Gastroesophageal sphincter (tissue), 4 donors: ENCODE results near the gene IQGAP2. TPM values are rescaled to one million over a fixed set of nuclear protein-coding genes. Genes with fewer than 3 reads are reported as not detected.
A peak's percentile ranks its signal among the peaks of the same experiment; 100 is the strongest.

Experiments
- ATAC-seq: fragments of 150-250 bp; one replicate; pipeline ENCODE4 v1.9.1; 2016; ENCODE audit warnings: mild to moderate bottlenecking, moderate library complexity
- H3K27ac ChIP-seq, 4 donors: fragments of 200-600 bp; sonication (generic) in 3 of 4; 1 replicate in 3 of 4; 2 replicates in 1 of 4; pipeline ENCODE4 v1.5.1; 2016 to 2019
- H3K27me3 ChIP-seq: fragments of 200-600 bp; sonication (generic); one replicate; pipeline ENCODE4 v1.5.1; 2019
- H3K36me3 ChIP-seq, 2 donors: fragments of 200-600 bp; sonication (generic); one replicate each; pipeline ENCODE4 v1.5.1; 2019; ENCODE audit warnings: control low read depth in 1 of 2
- H3K4me1 ChIP-seq, 3 donors: fragments of 200-600 bp; sonication (generic); 1 replicate in 2 of 3; 2 replicates in 1 of 3; pipeline ENCODE4 v1.5.1; 2016 to 2019; ENCODE audit warnings: control low read depth in 2 of 3
- H3K4me3 ChIP-seq, 2 donors: fragments of 200-600 bp; sonication (generic); one replicate each; pipeline ENCODE4 v1.5.1; 2019; ENCODE audit warnings: mild to moderate bottlenecking in 1 of 2, moderate library complexity in 1 of 2
- H3K9me3 ChIP-seq, 3 donors: fragments of 200-600 bp; sonication (generic); one replicate each; pipeline ENCODE4 v1.5.1; 2017 to 2019; ENCODE audit warnings: control low read depth in 2 of 3
- EP300 ChIP-seq: sonication (generic); formaldehyde crosslinking; IDR thresholded peaks from one replicate; pipeline ENCODE4 v1.6.1; 2017; ENCODE audit warnings: antibody characterized with exemption, mild to moderate bottlenecking
- POLR2A ChIP-seq, 2 donors: fragments of 450-650 bp; IDR thresholded peaks; one replicate each; pipeline ENCODE4 v1.6.1; 2017; ENCODE audit warnings: antibody characterized with exemption in 2 of 2, mild to moderate bottlenecking in 2 of 2, moderate library complexity in 1 of 2
- POLR2AphosphoS5 ChIP-seq: sonication (generic); formaldehyde crosslinking; IDR thresholded peaks from one replicate; pipeline ENCODE4 v1.6.1; 2017; ENCODE audit warnings: antibody characterized with exemption
- WGBS, 2 donors: methylation state at CpG; one replicate each; pipeline ENCODE4 v1.1.5; 2018; ENCODE audit warnings: low coverage in 1 of 2; 5-methylcytosine and 5-hydroxymethylcytosine counted together
- total RNA-seq, 4 donors: library from RNA; depleted of rRNA; stranded (reverse); fragments of >200 nt; gene quantifications; one replicate each; pipeline ENCODE4 v1.1.0, GENCODE V29; 2016
- TF ChIP-seq, protein P1 (sequence below), 4 experiments: fragments of 200-600 bp in 2 of 4; fragments of 450-650 bp in 2 of 4; sonication (generic) in 1 of 4; IDR thresholded peaks; one replicate each; pipeline ENCODE4 v1.5.1; 2017 to 2019; ENCODE audit warnings: antibody characterized with exemption in 4 of 4, mild to moderate bottlenecking in 2 of 4, moderate library complexity in 2 of 4

Gene IQGAP2
- total RNA-seq, 4 donors from 2014 or later: 15.7 to 34.4 (median 25.8) TPM

- Histone ChIP-seq H3K36me3 (no peaks in the 10 kb centered on the region), H3K4me3 (no peak overlapping the region), H3K9me3 (no peaks in the 10 kb centered on the region), H3K27ac (no peak overlapping the region), H3K27me3 (no peaks in the 10 kb centered on the region), H3K4me1 (peaks cover 0 to 13% (median 0%) of the 10 kb centered on the region in 3 donors)
- TF ChIP-seq POLR2A (IDR thresholded peaks at IDR 0.05) (no peak), EP300 (no peak), POLR2AphosphoS5 (no peak)
- TF ChIP-seq, protein P1, sequence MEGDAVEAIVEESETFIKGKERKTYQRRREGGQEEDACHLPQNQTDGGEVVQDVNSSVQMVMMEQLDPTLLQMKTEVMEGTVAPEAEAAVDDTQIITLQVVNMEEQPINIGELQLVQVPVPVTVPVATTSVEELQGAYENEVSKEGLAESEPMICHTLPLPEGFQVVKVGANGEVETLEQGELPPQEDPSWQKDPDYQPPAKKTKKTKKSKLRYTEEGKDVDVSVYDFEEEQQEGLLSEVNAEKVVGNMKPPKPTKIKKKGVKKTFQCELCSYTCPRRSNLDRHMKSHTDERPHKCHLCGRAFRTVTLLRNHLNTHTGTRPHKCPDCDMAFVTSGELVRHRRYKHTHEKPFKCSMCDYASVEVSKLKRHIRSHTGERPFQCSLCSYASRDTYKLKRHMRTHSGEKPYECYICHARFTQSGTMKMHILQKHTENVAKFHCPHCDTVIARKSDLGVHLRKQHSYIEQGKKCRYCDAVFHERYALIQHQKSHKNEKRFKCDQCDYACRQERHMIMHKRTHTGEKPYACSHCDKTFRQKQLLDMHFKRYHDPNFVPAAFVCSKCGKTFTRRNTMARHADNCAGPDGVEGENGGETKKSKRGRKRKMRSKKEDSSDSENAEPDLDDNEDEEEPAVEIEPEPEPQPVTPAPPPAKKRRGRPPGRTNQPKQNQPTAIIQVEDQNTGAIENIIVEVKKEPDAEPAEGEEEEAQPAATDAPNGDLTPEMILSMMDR (IDR thresholded peaks at IDR 0.05): no peak
- no peak for ATAC-seq
- WGBS, 2 donors: 75 to 83% methylated on average over 2 to 4 of the region's 4 CpGs
Measured at GRCh38 chr5:76545184-76545583, 142.1 kb downstream of the IQGAP2 start.

- Histone ChIP-seq H3K4me1 (peaks cover 0 to 13% (median 0%) of the 10 kb centered on the region in 3 donors), H3K27ac (peak overlapping the region in 3 of 4 donors; percentile 2 to 62 (median 22)), H3K4me3 (no peak overlapping the region), H3K27me3 (no peaks in the 10 kb centered on the region), H3K9me3 (no peaks in the 10 kb centered on the region), H3K36me3 (no peaks in the 10 kb centered on the region)
- WGBS, 2 donors: 73% methylated on average over 5 to 8 of the region's 8 CpGs
- no peak for ATAC-seq
- TF ChIP-seq POLR2AphosphoS5: no peak
- no peak for TF ChIP-seq POLR2A (IDR thresholded peaks at IDR 0.05)
- TF ChIP-seq EP300: no peak
- TF ChIP-seq, protein P1 (IDR thresholded peaks at IDR 0.05): no peak
Measured at GRCh38 chr5:76546497-76547102, 143.5 kb downstream of the IQGAP2 start.

DNA sequence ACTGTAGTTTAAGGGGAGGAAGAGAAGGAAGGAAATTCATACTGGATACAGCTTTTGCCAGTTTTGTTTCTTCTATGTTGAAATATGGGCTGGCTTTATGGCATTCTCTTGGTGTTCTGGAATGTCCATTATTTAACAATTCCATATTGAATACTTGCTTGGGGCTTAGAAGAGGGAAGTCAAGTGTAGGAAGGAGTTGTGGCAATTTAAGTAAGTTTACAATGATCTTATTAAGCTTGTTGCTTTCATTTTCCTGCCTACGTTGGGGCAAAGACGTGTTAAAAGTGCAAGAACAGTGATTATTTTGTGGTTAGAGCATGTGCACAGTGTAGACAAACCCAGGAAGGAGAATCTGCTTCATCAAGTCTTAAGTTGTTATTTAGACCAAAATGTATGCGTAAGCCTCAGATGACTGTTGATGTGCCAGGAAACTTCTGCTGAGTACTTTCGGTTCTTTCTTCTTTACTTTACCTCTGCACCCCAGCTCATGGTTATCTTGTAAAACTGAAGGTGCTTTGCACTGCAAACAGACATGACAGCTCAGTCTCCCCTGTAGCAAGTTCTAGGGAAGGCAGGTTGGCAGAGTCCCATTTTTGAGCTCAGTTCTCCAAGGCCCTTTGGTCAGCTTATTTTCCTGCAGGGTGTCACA, 144.3 kb downstream of the IQGAP2 start:
- Histone ChIP-seq H3K4me1 (peaks cover 0 to 13% (median 0%) of the 10 kb centered on the region in 3 donors), H3K9me3 (no peaks in the 10 kb centered on the region), H3K27ac (peak overlapping the region in 3 of 4 donors; percentile 22 to 62 (median 42)), H3K4me3 (peak overlapping the region in 1 of 2 donors; percentile 6), H3K36me3 (no peaks in the 10 kb centered on the region), H3K27me3 (no peaks in the 10 kb centered on the region)
- WGBS, 2 donors: 25 to 38% methylated on average over 4 of the region's 4 CpGs
- TF ChIP-seq POLR2A (IDR thresholded peaks at IDR 0.05) (no peak), POLR2AphosphoS5 (no peak), EP300 (no peak)
- TF ChIP-seq, protein P1 (IDR thresholded peaks at IDR 0.05): no peak
- ATAC-seq: peak; percentile 57

GRCh38 chr5:76547891-76548524, 144.9 kb downstream of the IQGAP2 start:
- TF ChIP-seq POLR2AphosphoS5 (no peak), POLR2A (IDR thresholded peaks at IDR 0.05) (no peak), EP300 (no peak)
- TF ChIP-seq, protein P1 (IDR thresholded peaks at IDR 0.05): no peak
- no peak for ATAC-seq
- WGBS, 2 donors: 78 to 87% methylated on average over 2 to 3 of the region's 3 CpGs
- H3K36me3 ChIP-seq: no peaks in the 10 kb centered on the region
- peaks cover 0 to 13% (median 0%) of the 10 kb centered on the region in 3 donors for H3K4me1 ChIP-seq
- peak overlapping the region in 2 of 4 donors; percentile 22 to 42 for H3K27ac ChIP-seq
- H3K27me3 ChIP-seq: no peaks in the 10 kb centered on the region
- H3K9me3 ChIP-seq: no peaks in the 10 kb centered on the region
- H3K4me3 ChIP-seq: peak overlapping the region in 1 of 2 donors; percentile 6
